CD14-positive monocyte (primary cell): ENCODE results near the gene HP. TPM values are rescaled to one million over a fixed set of nuclear protein-coding genes. Genes with fewer than 3 reads are reported as not detected.

ENCODE experiments used
- DNase-seq, 3 donors: peaks; one replicate each; pipeline ENCODE4 v3.0.0-alpha.2; 2011 to 2022
- H2AFZ ChIP-seq: 2 replicates; pipeline ENCODE4 v1.6.0; 2012; ENCODE audit warnings: mild to moderate bottlenecking, low read depth, low read length, inconsistent platforms; ENCODE audit not compliant: insufficient read depth, poor library complexity, severe bottlenecking
- H3K27ac ChIP-seq, 2 donors: 1 replicate in 1 of 2; 2 replicates in 1 of 2; pipeline ENCODE4 v1.5.1; 2012 to 2013; ENCODE audit warnings: low read length in 2 of 2, control low read depth in 1 of 2, inconsistent platforms in 1 of 2, low read depth in 1 of 2, mild to moderate bottlenecking in 1 of 2
- H3K27me3 ChIP-seq, 2 donors: one replicate each; pipeline versions ENCODE4 v1.6.0 to v1.6.1; 2011 to 2013; ENCODE audit warnings: low read length in 2 of 2; ENCODE audit not compliant: control insufficient read depth in 2 of 2, insufficient read depth in 2 of 2
- H3K36me3 ChIP-seq, 2 donors: replicated peaks in 1 of 2; 1 replicate in 1 of 2; 2 replicates in 1 of 2; pipeline versions ENCODE4 v1.5.1 to v1.6.1; 2012 to 2013; ENCODE audit warnings: low read length in 2 of 2, control low read depth in 1 of 2, inconsistent platforms in 1 of 2, mild to moderate bottlenecking in 1 of 2; ENCODE audit not compliant: insufficient read depth in 2 of 2, control insufficient read depth in 1 of 2
- H3K4me1 ChIP-seq, 2 donors: 1 replicate in 1 of 2; 2 replicates in 1 of 2; pipeline versions ENCODE4 v1.5.1 to v1.6.1; 2012 to 2013; ENCODE audit warnings: low read length in 2 of 2, control low read depth in 1 of 2, inconsistent platforms in 1 of 2, mild to moderate bottlenecking in 1 of 2, moderate library complexity in 1 of 2; ENCODE audit not compliant: insufficient read depth in 2 of 2, control insufficient read depth in 1 of 2
- H3K4me2 ChIP-seq: replicated peaks from 2 replicates; pipeline ENCODE3; 2012; ENCODE audit warnings: low read length, moderate library complexity, mild to moderate bottlenecking; ENCODE audit not compliant: poor library complexity, severe bottlenecking; ENCODE audit errors: extremely low read depth
- H3K4me3 ChIP-seq, 3 experiments: fragments of 200-600 bp in 1 of 3; sonication (generic) in 1 of 3; replicated peaks in 1 of 3; 1 replicate in 2 of 3; 2 replicates in 1 of 3; pipeline ENCODE4 v1.5.1; 2011 to 2013; ENCODE audit warnings: low read length in 3 of 3, mild to moderate bottlenecking in 3 of 3, control low read depth in 2 of 3, low read depth in 2 of 3, inconsistent platforms in 1 of 3, moderate library complexity in 1 of 3
- H3K79me2 ChIP-seq: 2 replicates; pipeline ENCODE4 v1.6.0; 2012; ENCODE audit warnings: mild to moderate bottlenecking, control low read depth, inconsistent platforms, low read length, moderate library complexity; ENCODE audit not compliant: insufficient read depth
- H3K9ac ChIP-seq: 2 replicates; pipeline ENCODE4 v1.6.0; 2017; ENCODE audit warnings: low read length, mild to moderate bottlenecking; ENCODE audit not compliant: insufficient read depth, poor library complexity, severe bottlenecking
- H3K9me3 ChIP-seq, 2 donors: replicated peaks in 1 of 2; 1 replicate in 1 of 2; 2 replicates in 1 of 2; pipeline versions ENCODE4 v1.5.1 to v1.6.1; 2012 to 2013; ENCODE audit warnings: low read length in 2 of 2, control low read depth in 1 of 2; ENCODE audit not compliant: control insufficient read depth in 1 of 2, insufficient read depth in 1 of 2
- H4K20me1 ChIP-seq: 2 replicates; pipeline ENCODE4 v1.6.0; 2012; ENCODE audit warnings: mild to moderate bottlenecking, low read length, control low read depth, moderate library complexity; ENCODE audit not compliant: insufficient read depth
- H3K27ac Mint-ChIP-seq, 7 donors: one replicate each; pipeline ENCODE4 v1.8.0; 2020; ENCODE audit warnings: mild to moderate bottlenecking in 7 of 7, mixed read lengths in 7 of 7, moderate library complexity in 6 of 7, inconsistent platforms in 2 of 7
- H3K27me3 Mint-ChIP-seq, 3 donors: one replicate each; pipeline ENCODE4 v1.8.0; 2021 to 2022; ENCODE audit warnings: low read depth in 3 of 3, mild to moderate bottlenecking in 3 of 3, mixed read lengths in 3 of 3, moderate library complexity in 3 of 3, inconsistent platforms in 1 of 3
- H3K36me3 Mint-ChIP-seq, 2 donors: one replicate each; pipeline ENCODE4 v1.8.0; 2020; ENCODE audit warnings: mixed read lengths in 2 of 2, inconsistent platforms in 1 of 2, mild to moderate bottlenecking in 1 of 2
- H3K4me1 Mint-ChIP-seq: one replicate; pipeline ENCODE4 v1.8.0; 2020; ENCODE audit warnings: mild to moderate bottlenecking, mixed read lengths
- H3K4me3 Mint-ChIP-seq, 2 donors: one replicate each; pipeline ENCODE4 v1.8.0; 2020; ENCODE audit warnings: mild to moderate bottlenecking in 2 of 2, mixed read lengths in 2 of 2, moderate library complexity in 1 of 2
- H3K9me3 Mint-ChIP-seq, 7 donors: one replicate each; pipeline ENCODE4 v1.8.0; 2020 to 2022; ENCODE audit warnings: mixed read lengths in 7 of 7, mild to moderate bottlenecking in 6 of 7, moderate library complexity in 6 of 7, inconsistent platforms in 2 of 7
- CTCF ChIP-seq: fragments of 200-600 bp; IDR thresholded peaks from one replicate; pipeline ENCODE4 v1.8.0; 2022; ENCODE audit warnings: antibody characterized with exemption, mild to moderate bottlenecking
- WGBS: methylation state at CpG from one replicate; pipeline ENCODE4 v1.1.5; 2013; ENCODE audit warnings: missing lambda C conversion rate; ENCODE audit not compliant: insufficient coverage; 5-methylcytosine and 5-hydroxymethylcytosine counted together
- intact Hi-C, 2 donors: fragments of 100-400 bp; cut with micrococcal nuclease; formaldehyde crosslinking; loops; one replicate each; pipeline versions ENCODE4 v1.15.0 to v1.15.1; 2023
- polyA plus RNA-seq, 3 donors: library from polyadenylated mRNA; depleted of rRNA in 1 of 3; unstranded in 2 of 3; stranded (reverse) in 1 of 3; fragments of 300-500 nt in 2 of 3; fragments of >200 nt in 1 of 3; fragmentation: Illumina TruSeq in 2 of 3; gene quantifications; 1 replicate in 2 of 3; 2 replicates in 1 of 3; pipeline ENCODE4 v1.2.3, GENCODE V29; 2012 to 2021

The HP gene
- polyA plus RNA-seq, 3 donors: 9.3 to 59.4 (median 47.8) TPM

- no peaks in the 10 kb centered on the region for H3K4me1 ChIP-seq
- peaks cover 40 to 64% of the 10 kb centered on the region in 2 donors for H3K36me3 ChIP-seq
- Mint-ChIP-seq H3K4me1 (no peaks in the 10 kb centered on the region), H3K9me3 (no peaks in the 10 kb centered on the region), H3K36me3 (peaks cover 54 to 58% of the 10 kb centered on the region in 2 donors), H3K27ac (peak overlapping the region in 1 of 7 donors; percentile 3), H3K4me3 (no peak overlapping the region), H3K27me3 (peaks cover 0 to 5% (median 0%) of the 10 kb centered on the region in 3 donors)
- no peaks in the 10 kb centered on the region for H4K20me1 ChIP-seq
- H3K4me2 ChIP-seq: no peak overlapping the region
- H3K9ac ChIP-seq: no peak overlapping the region
- no peaks in the 10 kb centered on the region for H3K27me3 ChIP-seq
- no peak for DNase-seq
- intact Hi-C loops: no loop called here
- TF ChIP-seq CTCF: no peak
- H3K27ac ChIP-seq: no peak overlapping the region
- H3K4me3 ChIP-seq: no peak overlapping the region
- no peaks in the 10 kb centered on the region for H3K9me3 ChIP-seq
- H3K79me2 ChIP-seq: no peaks in the 10 kb centered on the region
- 92% methylated on average over 10 of the region's 10 CpGs for WGBS
- no peak overlapping the region for H2AFZ ChIP-seq
Observed at GRCh38 chr16:72023962-72024361, 30.3 kb upstream of the HP start.

GRCh38 chr16:72024862-72025382, 29.4 kb upstream of the HP start:
- no peak overlapping the region for H3K9ac ChIP-seq
- H3K9me3 ChIP-seq: no peaks in the 10 kb centered on the region
- DNase-seq: no peak
- H3K4me3 Mint-ChIP-seq: no peak overlapping the region
- H3K4me1 Mint-ChIP-seq: peaks cover 6% of the 10 kb centered on the region
- intact Hi-C loops: no loop called here
- H2AFZ ChIP-seq: no peak overlapping the region
- no CpG with 5 or more reads among the region's 6 CpGs for WGBS
- peaks cover 35 to 55% of the 10 kb centered on the region in 2 donors for H3K36me3 ChIP-seq
- H3K4me1 ChIP-seq: peaks cover 3 to 6% of the 10 kb centered on the region in 2 donors
- H3K9me3 Mint-ChIP-seq: peaks cover 0 to 3% (median 0%) of the 10 kb centered on the region in 7 donors
- H3K27me3 Mint-ChIP-seq: peaks cover 0 to 5% (median 0%) of the 10 kb centered on the region in 3 donors
- H3K27me3 ChIP-seq: no peaks in the 10 kb centered on the region
- no peak overlapping the region for H3K27ac Mint-ChIP-seq
- no peaks in the 10 kb centered on the region for H4K20me1 ChIP-seq
- H3K4me2 ChIP-seq: no peak overlapping the region
- no peak overlapping the region for H3K4me3 ChIP-seq
- H3K27ac ChIP-seq: no peak overlapping the region
- no peaks in the 10 kb centered on the region for H3K79me2 ChIP-seq
- TF ChIP-seq CTCF: no peak
- peaks cover 49 to 50% of the 10 kb centered on the region in 2 donors for H3K36me3 Mint-ChIP-seq
